ENCODE data around the gene ARAF.

DNA sequence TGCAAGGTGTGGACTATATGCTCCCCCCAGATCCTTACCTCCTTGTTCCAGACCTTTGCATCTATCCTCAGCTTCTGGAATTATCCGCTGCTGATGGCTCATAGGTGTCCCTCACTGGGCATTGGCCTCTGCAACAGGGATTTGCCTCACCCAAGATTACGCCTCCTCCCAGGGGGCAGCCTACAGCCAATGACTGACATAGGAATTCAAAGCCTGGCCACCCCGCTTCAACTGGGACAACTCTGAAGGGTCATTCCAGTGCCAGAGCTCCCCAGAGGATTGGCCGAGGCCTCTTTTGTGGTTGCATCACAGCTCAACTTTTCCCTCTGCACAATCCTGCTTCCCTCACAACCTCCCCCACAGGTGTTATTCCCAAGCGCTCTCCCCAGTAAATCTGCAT, 53.6 kb downstream of the ARAF start:
- TF ChIP-seq CTCF (conservative IDR thresholded peaks at IDR 0.05) = no peak
- no peak for TF ChIP-seq EZH2 (IDR thresholded peaks at IDR 0.05; ENCODE audit: low read depth)
